HepG2 (cell line): Measurements from ENCODE around the gene EFL1.

Source experiments
- NFIC ChIP-seq: IDR thresholded peaks from 2 replicates; pipeline ENCODE4 v1.6.1; 2012; ENCODE audit warnings: mild to moderate bottlenecking, low read length, inconsistent platforms
- POLR2A ChIP-seq, 2 experiments: IDR thresholded peaks; 2 replicates each; pipeline ENCODE4 v1.6.1; 2011; ENCODE audit warnings: low read depth in 2 of 2, low read length in 2 of 2, mild to moderate bottlenecking in 1 of 2, moderate library complexity in 1 of 2; ENCODE audit not compliant: insufficient read depth in 1 of 2

DNA sequence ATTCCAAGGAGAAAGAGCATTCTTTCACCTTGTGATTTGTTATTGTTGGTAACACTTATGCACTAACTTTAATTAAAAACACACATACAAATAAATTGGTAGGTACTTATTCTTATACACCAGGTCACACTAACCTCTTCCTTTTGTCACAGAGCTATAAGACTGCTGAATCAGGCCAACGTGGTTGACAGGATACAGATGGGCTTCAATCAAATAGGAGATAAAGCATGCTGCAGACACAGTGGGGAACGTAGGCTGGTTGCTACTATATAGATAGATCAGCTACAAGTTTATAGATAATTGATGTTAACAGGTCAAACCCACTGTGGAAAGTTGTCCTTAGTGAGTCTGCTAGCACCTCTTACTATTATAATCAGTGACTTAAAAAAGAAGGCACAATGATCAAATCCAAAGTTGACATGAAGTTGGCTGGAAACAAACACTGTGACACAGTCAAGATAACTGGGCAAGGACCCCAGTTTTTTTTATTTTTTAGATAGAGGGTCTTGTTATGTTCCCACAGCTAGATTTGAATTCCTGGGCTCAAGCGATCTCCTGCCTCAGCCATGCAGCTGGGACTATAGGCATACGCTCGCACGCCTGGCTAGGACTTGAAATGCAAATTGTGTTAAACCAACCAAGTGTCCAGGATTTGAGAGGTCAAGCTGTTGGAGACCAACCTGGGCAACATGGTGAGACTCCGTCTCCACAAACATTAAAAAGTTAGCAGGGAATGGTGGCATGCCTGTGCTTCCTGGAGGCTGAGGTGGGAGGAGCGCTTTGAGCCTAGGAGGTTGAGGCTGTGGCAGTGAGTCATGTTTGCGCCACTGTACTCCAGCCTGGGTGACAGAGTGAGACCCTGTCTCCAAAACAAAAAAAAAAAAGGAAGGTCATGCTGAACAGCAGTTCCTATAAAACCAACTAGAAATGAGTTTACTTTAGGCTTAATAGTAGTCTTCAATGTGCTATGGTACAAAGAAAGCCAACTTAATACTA, 118.8 kb downstream of the EFL1 start:
- TF ChIP-seq NFIC (no peak), POLR2A (IDR thresholded peaks at IDR 0.05; ENCODE audit: insufficient read depth in 1 of 2, low read depth in 2 of 2, low read length in 2 of 2) (no peak)
